DND-41 (cell line): ENCODE results near the gene TK2.

Source experiments
- ATAC-seq: fragments of 200-7000 bp; cut with Tn5 transposase; 3 replicates; pipeline ENCODE4 v1.9.1; 2021; ENCODE audit warnings: low read depth; ENCODE audit not compliant: insufficient read depth
- DNase-seq: peaks from one replicate; pipeline ENCODE4 v3.0.0-alpha.2; 2020
- H2AFZ ChIP-seq: 2 replicates; pipeline ENCODE4 v1.6.0; 2012; ENCODE audit warnings: low read depth, low read length
- H3K27ac ChIP-seq: 2 replicates; pipeline ENCODE4 v1.5.1; 2012; ENCODE audit warnings: low read length, inconsistent platforms
- H3K27me3 ChIP-seq: fragments of 200-600 bp; sonication (generic); 2 replicates; pipeline ENCODE4 v1.6.0; 2012; ENCODE audit warnings: low read length, mild to moderate bottlenecking, inconsistent platforms; ENCODE audit not compliant: insufficient read depth, poor library complexity
- H3K36me3 ChIP-seq: 2 replicates; pipeline ENCODE4 v1.5.1; 2012; ENCODE audit warnings: low read length, inconsistent platforms; ENCODE audit not compliant: insufficient read depth
- H3K4me1 ChIP-seq: 2 replicates; pipeline ENCODE4 v1.5.1; 2012; ENCODE audit warnings: mild to moderate bottlenecking, low read length; ENCODE audit not compliant: insufficient read depth
- H3K4me2 ChIP-seq: 2 replicates; pipeline ENCODE4 v1.6.0; 2012; ENCODE audit warnings: mild to moderate bottlenecking, moderate library complexity, low read length, inconsistent platforms; ENCODE audit not compliant: insufficient read depth
- H3K4me3 ChIP-seq, 2 experiments: fragments of 200-600 bp in 1 of 2; shearing (Covaris generic) in 1 of 2; 2 replicates each; pipeline ENCODE4 v1.5.1; 2012 to 2016; ENCODE audit warnings: inconsistent platforms in 2 of 2, low read length in 2 of 2, mild to moderate bottlenecking in 2 of 2, low read depth in 1 of 2, moderate library complexity in 1 of 2
- H3K79me2 ChIP-seq: 2 replicates; pipeline ENCODE4 v1.6.0; 2012; ENCODE audit warnings: low read length, inconsistent platforms; ENCODE audit not compliant: insufficient read depth
- H3K9ac ChIP-seq: 2 replicates; pipeline ENCODE4 v1.6.0; 2012; ENCODE audit warnings: low read depth, mild to moderate bottlenecking, inconsistent platforms, low read length, moderate library complexity
- H3K9me3 ChIP-seq: 2 replicates; pipeline ENCODE4 v1.5.1; 2012; ENCODE audit warnings: low read length, moderate library complexity, mild to moderate bottlenecking, inconsistent platforms; ENCODE audit not compliant: insufficient read depth, severe bottlenecking
- H4K20me1 ChIP-seq: 2 replicates; pipeline ENCODE4 v1.6.0; 2012; ENCODE audit warnings: low read length; ENCODE audit not compliant: insufficient read depth
- CTCF ChIP-seq: IDR thresholded peaks from 2 replicates; pipeline ENCODE4 v1.5.1; 2012; ENCODE audit warnings: borderline replicate concordance, low read length, moderate library complexity, mild to moderate bottlenecking; ENCODE audit not compliant: poor library complexity, severe bottlenecking; ENCODE audit errors: extremely low read depth
- EZH2 ChIP-seq: IDR thresholded peaks from 3 replicates; pipeline ENCODE4 v1.6.1; 2012; ENCODE audit warnings: borderline replicate concordance, low read depth, mild to moderate bottlenecking, moderate library complexity, low read length, inconsistent platforms; ENCODE audit not compliant: severe bottlenecking

The TK2 gene

GRCh38 chr16:66585481-66586239, 35.7 kb upstream of the TK2 start:
- Histone ChIP-seq H3K79me2 (no peaks in the 10 kb centered on the region), H3K4me1 (peaks cover 17% of the 10 kb centered on the region), H3K36me3 (no peaks in the 10 kb centered on the region), H3K9me3 (no peaks in the 10 kb centered on the region), H4K20me1 (no peaks in the 10 kb centered on the region), H2AFZ (no peak overlapping the region), H3K9ac (no peak overlapping the region), H3K27me3 (no peaks in the 10 kb centered on the region), H3K27ac (no peak overlapping the region), H3K4me2 (no peak overlapping the region), H3K4me3 (no peak overlapping the region)
- ATAC-seq (no peak), DNase-seq (no peak)
- TF ChIP-seq EZH2: no peak
- TF ChIP-seq CTCF: no peak

- Histone ChIP-seq H3K4me3 (no peak overlapping the region), H3K79me2 (no peaks in the 10 kb centered on the region), H3K9ac (no peak overlapping the region), H2AFZ (no peak overlapping the region), H3K27ac (no peak overlapping the region), H3K9me3 (no peaks in the 10 kb centered on the region), H3K4me2 (no peak overlapping the region), H3K4me1 (no peaks in the 10 kb centered on the region), H3K36me3 (no peaks in the 10 kb centered on the region), H3K27me3 (no peaks in the 10 kb centered on the region), H4K20me1 (no peaks in the 10 kb centered on the region)
- DNase-seq: no peak
- ATAC-seq: no peak
- no peak for TF ChIP-seq CTCF
- no peak for TF ChIP-seq EZH2
Observed at GRCh38 chr16:66581246-66581952, 31.5 kb upstream of the TK2 start.

GRCh38 chr16:66580605-66581209, 30.8 kb upstream of the TK2 start:
- no peak for TF ChIP-seq EZH2
- TF ChIP-seq CTCF: no peak
- Histone ChIP-seq H3K27ac (no peak overlapping the region), H4K20me1 (no peaks in the 10 kb centered on the region), H3K4me3 (no peak overlapping the region), H3K4me1 (no peaks in the 10 kb centered on the region), H2AFZ (no peak overlapping the region), H3K9me3 (no peaks in the 10 kb centered on the region), H3K27me3 (no peaks in the 10 kb centered on the region), H3K79me2 (no peaks in the 10 kb centered on the region), H3K4me2 (no peak overlapping the region), H3K9ac (no peak overlapping the region), H3K36me3 (no peaks in the 10 kb centered on the region)
- DNase-seq (no peak), ATAC-seq (no peak)
